AG10803 (cell line): ENCODE data around the gene TNFRSF11A.

Source experiments
- DNase-seq: peaks from one replicate; pipeline ENCODE4 v3.0.0; 2010; ENCODE audit warnings: low read depth
- H3K4me3 ChIP-seq: 2 replicates; pipeline ENCODE4 v1.5.1; 2011; ENCODE audit warnings: mild to moderate bottlenecking, low read length, control low read depth
- CTCF ChIP-seq: conservative IDR thresholded peaks from 2 replicates; pipeline ENCODE4 v1.5.1; 2011; ENCODE audit warnings: mild to moderate bottlenecking, low read length, control low read depth, inconsistent platforms

The TNFRSF11A gene

GRCh38 chr18:62346333-62347088 lies 21.4 kb downstream of the TNFRSF11A start:
- TF ChIP-seq CTCF, result no peak
- no peak for DNase-seq
- H3K4me3 ChIP-seq, result no peak overlapping the region

- DNase-seq, result no peak
- no peak overlapping the region for H3K4me3 ChIP-seq
- no peak for TF ChIP-seq CTCF
These were observed 22.0 kb downstream of the TNFRSF11A start for GRCh38 chr18:62347089-62347506.

GRCh38 chr18:62348474-62348873 lies 23.4 kb downstream of the TNFRSF11A start:
- no peak for DNase-seq
- no peak for TF ChIP-seq CTCF

GRCh38 chr18:62353170-62353569 lies 28.1 kb downstream of the TNFRSF11A start:
- DNase-seq, result no peak
- H3K4me3 ChIP-seq, result no peak overlapping the region
- TF ChIP-seq CTCF, result no peak

More at GRCh38 chr18:62348474-62348873, 23.4 kb downstream of the TNFRSF11A start:
- H3K4me3 ChIP-seq, result no peak overlapping the region

GRCh38 chr18:62354151-62354550 lies 29.0 kb downstream of the TNFRSF11A start:
- TF ChIP-seq CTCF, result no peak
- H3K4me3 ChIP-seq, result no peak overlapping the region
- DNase-seq, result no peak

- no peak for TF ChIP-seq CTCF
- H3K4me3 ChIP-seq, result no peak overlapping the region
- no peak for DNase-seq
These were observed 32.1 kb downstream of the TNFRSF11A start for GRCh38 chr18:62357079-62357719.

- DNase-seq, result no peak
- TF ChIP-seq CTCF, result no peak
These were observed 35.7 kb downstream of the TNFRSF11A start for GRCh38 chr18:62360805-62361204.

More at GRCh38 chr18:62360805-62361204, 35.7 kb downstream of the TNFRSF11A start:
- no peak overlapping the region for H3K4me3 ChIP-seq
